Testis (tissue), 3 donors: Measurements from ENCODE around the gene EI24. TPM values are rescaled to one million over a fixed set of nuclear protein-coding genes. Genes with fewer than 3 reads are reported as not detected.

Experiments used
- DNase-seq: peaks from one replicate; pipeline ENCODE4 v3.0.0-alpha.2; 2019
- H3K27ac ChIP-seq, 2 donors: fragments of 200-600 bp; sonication (generic); one replicate each; pipeline ENCODE4 v1.5.1; 2019
- H3K27me3 ChIP-seq: fragments of 200-600 bp; sonication (generic); one replicate; pipeline ENCODE4 v1.5.1; 2019
- H3K36me3 ChIP-seq: fragments of 200-600 bp; sonication (generic); one replicate; pipeline ENCODE4 v1.5.1; 2017; ENCODE audit warnings: low read depth; ENCODE audit errors: missing control alignments
- H3K4me1 ChIP-seq: fragments of 200-600 bp; sonication (generic); one replicate; pipeline ENCODE4 v1.5.1; 2019
- H3K4me3 ChIP-seq, 2 donors: fragments of 200-600 bp; sonication (generic); one replicate each; pipeline ENCODE4 v1.5.1; 2017 to 2019
- H3K9me3 ChIP-seq: fragments of 200-600 bp; sonication (generic); one replicate; pipeline ENCODE4 v1.5.1; 2017
- CTCF ChIP-seq, 3 experiments: fragments of 450-650 bp in 2 of 3; fragments of 200-600 bp in 1 of 3; sonication (generic) in 1 of 3; IDR thresholded peaks; one replicate each; pipeline ENCODE4 v1.5.1; 2016 to 2019; ENCODE audit warnings: antibody characterized with exemption in 3 of 3, mild to moderate bottlenecking in 2 of 3, moderate library complexity in 1 of 3
- POLR2A ChIP-seq: fragments of 450-650 bp; IDR thresholded peaks from one replicate; pipeline ENCODE4 v1.6.1; 2017; ENCODE audit warnings: antibody characterized with exemption, mild to moderate bottlenecking, moderate library complexity
- WGBS, 2 donors: methylation state at CpG; one replicate each; pipeline ENCODE4 v1.1.5; 2018; 5-methylcytosine and 5-hydroxymethylcytosine counted together
- intact Hi-C: fragments of 100-400 bp; cut with DNase I; formaldehyde crosslinking; loops from one replicate; pipeline ENCODE4 v1.15.1; 2023; ENCODE audit warnings: low total_unique reads
- polyA plus RNA-seq: library from polyadenylated mRNA; stranded (reverse); fragments of 350-450 nt; fragmentation: Illumina TruSeq; extraction: RNeasy Lipid Tissue Mini Kit (QIAGEN cat#74804); gene quantifications from one replicate; pipeline ENCODE4 v1.2.3, GENCODE V29; 2014; ENCODE audit warnings: low read depth, low replicate concordance; ENCODE audit not compliant: insufficient read depth
- total RNA-seq, 2 donors: library from RNA; depleted of rRNA; stranded (reverse); fragments of >200 nt; gene quantifications; one replicate each; pipeline ENCODE4 v1.2.3, GENCODE V29; 2016

EI24 gene
- total and polyA plus RNA-seq, 3 donors from 2014 or later = 35.6 to 91.2 (median 36.8) TPM

- Histone ChIP-seq H3K9me3 (no peaks in the 10 kb centered on the region), H3K27ac (no peak overlapping the region), H3K4me3 (no peak overlapping the region), H3K4me1 (peaks cover 6% of the 10 kb centered on the region), H3K36me3 (no peaks in the 10 kb centered on the region), H3K27me3 (no peaks in the 10 kb centered on the region)
- TF ChIP-seq CTCF (IDR thresholded peaks at IDR 0.05) (no peak), POLR2A (no peak)
- intact Hi-C loops = loop anchor here (10.0 kb wide), 1 partner anchor 252 kb away; no protein-coding TSS in a partner anchor
- DNase-seq = no peak
- WGBS, 2 donors = 88% methylated on average over 1 of the region's 1 CpG
These were observed 53.8 kb downstream of the EI24 start for GRCh38 chr11:125623064-125623463.

GRCh38 chr11:125624756-125625213 lies 55.5 kb downstream of the EI24 start, which contains the start of gene CHEK1:
CHEK1 (plus strand) TSS chr11:125625163; CDS start chr11:125626769, 1,606 bp downstream.
- no peak for DNase-seq
- Histone ChIP-seq H3K4me3 (peak within 1 kb of the TSS; percentile 81 to 84), H3K4me1 (peaks cover 6% of the 10 kb centered on the region), H3K9me3 (no peaks in the 10 kb centered on the region), H3K27ac (peak within 1 kb of the TSS; percentile 93 to 98), H3K27me3 (no peaks in the 10 kb centered on the region), H3K36me3 (no peaks in the 10 kb centered on the region)
- intact Hi-C loops = loop anchor here (10.0 kb wide), 1 partner anchor 250 kb away; no protein-coding TSS in a partner anchor
- 42 to 50% methylated on average over 9 of the region's 9 CpGs for WGBS, 2 donors
- TF ChIP-seq POLR2A = no peak
- TF ChIP-seq CTCF (IDR thresholded peaks at IDR 0.05) = no peak

GRCh38 chr11:125625225-125625629 lies 56.0 kb downstream of the EI24 start:
- no peak for DNase-seq
- 0 to 2% methylated on average over 20 of the region's 20 CpGs for WGBS, 2 donors
- intact Hi-C loops = loop anchor here (10.0 kb wide), 1 partner anchor 250 kb away; no protein-coding TSS in a partner anchor

GRCh38 chr11:125625630-125626287 lies 56.5 kb downstream of the EI24 start:
- no peaks in the 10 kb centered on the region for H3K27me3 ChIP-seq
- intact Hi-C loops = loop anchor here (10.0 kb wide), 1 partner anchor 249 kb away; no protein-coding TSS in a partner anchor
- peak; percentile 94 for DNase-seq
- 1% methylated on average over 25 to 30 of the region's 51 CpGs for WGBS, 2 donors
- peak in 1 of 3 experiments; percentile 14 for TF ChIP-seq CTCF (IDR thresholded peaks at IDR 0.05)
- TF ChIP-seq POLR2A = peak; percentile 16
- H3K36me3 ChIP-seq = no peaks in the 10 kb centered on the region
- H3K4me1 ChIP-seq = peaks cover 6% of the 10 kb centered on the region
- no peaks in the 10 kb centered on the region for H3K9me3 ChIP-seq
- H3K27ac ChIP-seq = peak overlapping the region; percentile 93 to 98
- H3K4me3 ChIP-seq = peak overlapping the region; percentile 81 to 84

More at GRCh38 chr11:125625225-125625629, 56.0 kb downstream of the EI24 start:
- Histone ChIP-seq H3K27me3 (no peaks in the 10 kb centered on the region), H3K4me3 (peak overlapping the region; percentile 81 to 84), H3K9me3 (no peaks in the 10 kb centered on the region), H3K27ac (peak overlapping the region; percentile 93 to 98), H3K4me1 (peaks cover 6% of the 10 kb centered on the region), H3K36me3 (no peaks in the 10 kb centered on the region)
- TF ChIP-seq POLR2A = no peak
- TF ChIP-seq CTCF (IDR thresholded peaks at IDR 0.05) = no peak
